ENCODE measurements around the gene C1QTNF2.

Gene C1QTNF2, protein sequence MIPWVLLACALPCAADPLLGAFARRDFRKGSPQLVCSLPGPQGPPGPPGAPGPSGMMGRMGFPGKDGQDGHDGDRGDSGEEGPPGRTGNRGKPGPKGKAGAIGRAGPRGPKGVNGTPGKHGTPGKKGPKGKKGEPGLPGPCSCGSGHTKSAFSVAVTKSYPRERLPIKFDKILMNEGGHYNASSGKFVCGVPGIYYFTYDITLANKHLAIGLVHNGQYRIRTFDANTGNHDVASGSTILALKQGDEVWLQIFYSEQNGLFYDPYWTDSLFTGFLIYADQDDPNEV

DNA sequence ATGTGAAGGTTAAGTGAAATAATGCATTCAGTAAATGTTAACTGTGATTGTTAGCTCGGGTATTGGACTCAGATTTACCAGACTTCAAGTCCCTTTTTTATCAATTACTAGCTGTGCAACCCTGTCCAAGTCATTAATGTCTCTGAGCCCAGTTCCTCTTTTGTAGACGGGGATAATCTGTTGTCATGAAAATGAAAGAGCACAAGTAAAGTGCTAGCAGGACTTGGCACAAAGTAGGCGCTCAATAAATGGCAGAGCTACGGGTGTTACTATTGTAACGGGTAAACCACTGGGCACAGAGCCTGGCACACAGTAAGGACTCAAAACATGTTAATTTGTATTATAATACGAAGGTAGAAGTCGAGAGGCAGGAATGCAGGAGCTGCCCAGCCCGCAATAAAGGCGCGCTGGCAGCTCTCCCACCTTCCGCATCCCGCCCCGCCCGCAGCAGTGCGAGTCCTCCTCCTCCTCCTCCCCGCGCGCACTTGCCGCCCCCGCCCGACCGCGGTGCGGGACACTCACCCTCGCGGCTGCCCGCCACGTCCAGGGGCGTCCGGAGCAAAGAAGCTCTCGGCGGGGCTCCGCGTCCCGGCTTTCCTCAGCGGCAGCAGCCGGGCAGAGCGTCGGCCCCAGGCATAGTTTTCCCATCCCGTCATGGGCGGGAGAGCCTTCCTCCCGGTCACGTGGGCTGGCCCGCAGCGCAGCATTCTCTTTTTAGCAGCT, at the start of gene C1QTNF2:
Gene C1QTNF2 (minus strand): TSS at position 637 of the 723 bp plus-strand sequence. CDS start 15,615 bp downstream, outside the sequence.
- DNase-seq: no peak

DNA sequence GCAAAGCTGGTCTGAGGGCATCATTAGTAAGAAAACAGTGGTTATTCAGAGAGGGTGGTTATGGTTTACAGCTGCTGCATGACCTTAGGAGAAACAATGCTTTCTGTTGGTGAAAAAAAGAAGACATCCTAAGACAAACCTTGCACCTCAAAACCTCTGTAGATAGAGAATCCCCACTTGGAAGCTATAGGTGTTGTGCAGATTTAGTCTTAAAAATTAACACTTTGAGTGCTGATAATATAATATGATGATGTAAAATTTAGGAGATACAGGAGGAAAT, 49.8 kb upstream of the C1QTNF2 start:
- no peak for DNase-seq

DNA sequence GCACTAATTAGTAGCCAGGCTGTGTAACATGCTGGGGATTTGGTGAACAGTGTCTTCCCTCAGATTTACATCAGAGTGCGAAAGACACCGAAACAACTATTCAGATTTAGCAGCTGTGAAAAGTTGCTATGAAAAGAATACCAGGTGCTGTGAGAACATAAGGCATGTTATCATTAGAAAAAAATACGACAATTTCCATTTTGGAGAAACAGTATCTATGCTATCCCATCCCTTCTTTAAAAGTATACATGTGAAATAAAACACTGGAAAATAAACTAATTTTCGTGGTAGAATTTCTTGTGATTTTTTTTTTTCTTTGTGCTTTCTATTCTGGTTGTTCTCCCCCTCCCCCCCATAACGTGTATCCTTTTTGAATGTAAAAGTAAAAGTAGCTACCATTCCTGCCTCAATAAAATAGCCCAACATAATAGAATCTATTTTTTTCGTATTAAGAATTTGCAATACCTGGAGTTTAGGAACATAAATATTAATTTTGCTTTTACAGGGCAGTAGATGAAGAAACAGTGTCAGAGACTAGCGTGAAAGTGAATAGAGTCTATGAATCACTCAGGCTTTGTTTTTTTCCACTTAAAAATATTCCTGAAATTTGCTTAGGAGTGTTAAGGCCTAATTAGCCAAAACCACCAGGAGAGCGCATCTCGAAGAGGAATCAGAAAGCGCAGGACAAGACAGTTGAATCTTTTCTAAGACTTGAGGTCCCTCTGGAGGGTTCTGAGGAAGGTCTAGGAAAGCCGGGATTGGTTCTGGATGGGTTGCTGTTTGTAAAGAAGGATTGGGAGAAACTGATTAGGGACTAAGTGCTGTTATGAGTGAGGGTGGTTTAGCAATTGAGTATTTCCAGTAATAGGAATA, 49.3 kb upstream of the C1QTNF2 start:
- DNase-seq: no peak

DNA sequence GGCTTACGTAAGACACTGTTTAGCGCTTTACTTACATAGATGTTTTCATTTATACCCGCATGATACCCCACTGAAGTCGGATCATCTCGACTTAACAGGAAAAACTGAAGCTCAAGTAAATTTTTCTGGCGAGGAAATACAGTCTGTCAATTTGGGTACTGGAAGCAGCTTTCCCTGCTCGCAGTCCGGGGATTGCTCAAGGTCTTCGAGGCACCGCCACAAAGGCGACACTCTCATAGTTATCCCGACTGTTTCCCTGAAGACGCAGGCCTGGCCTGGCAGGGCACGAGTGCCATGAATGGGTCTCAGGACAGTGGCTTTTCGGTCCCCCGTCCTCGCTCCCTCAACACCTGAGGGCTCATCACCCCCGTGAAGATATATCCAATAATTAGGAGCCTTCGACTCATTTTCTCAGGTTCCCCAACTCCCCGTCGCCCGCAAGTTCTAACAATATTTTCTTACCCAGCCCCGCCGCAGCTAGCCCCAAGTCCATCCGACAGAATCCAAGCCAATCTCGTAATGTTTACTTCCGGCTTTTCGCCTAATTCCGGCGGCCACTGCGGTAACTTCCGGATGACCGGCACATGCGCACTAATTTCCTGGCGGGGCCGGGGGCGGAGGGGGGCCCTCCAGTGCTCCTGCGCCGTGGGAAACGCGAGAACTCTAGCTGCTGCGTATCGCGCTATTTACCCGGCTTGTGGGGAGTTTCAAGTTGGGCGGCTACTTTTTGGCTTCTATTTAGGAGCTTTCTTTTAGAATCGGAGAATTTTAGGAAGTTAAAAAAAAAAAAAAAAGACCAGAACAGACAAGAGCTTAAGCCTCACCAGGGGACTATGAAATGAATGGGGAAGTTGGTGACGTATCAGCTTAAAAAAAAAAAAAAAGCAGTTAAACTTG, 48.4 kb upstream of the C1QTNF2 start, which contains the start of gene SLU7:
Gene SLU7 (minus strand): TSS at position 521 of the 897 bp plus-strand sequence. CDS start 3,787 bp downstream, outside the sequence.
- DNase-seq: peak; percentile 91

DNA sequence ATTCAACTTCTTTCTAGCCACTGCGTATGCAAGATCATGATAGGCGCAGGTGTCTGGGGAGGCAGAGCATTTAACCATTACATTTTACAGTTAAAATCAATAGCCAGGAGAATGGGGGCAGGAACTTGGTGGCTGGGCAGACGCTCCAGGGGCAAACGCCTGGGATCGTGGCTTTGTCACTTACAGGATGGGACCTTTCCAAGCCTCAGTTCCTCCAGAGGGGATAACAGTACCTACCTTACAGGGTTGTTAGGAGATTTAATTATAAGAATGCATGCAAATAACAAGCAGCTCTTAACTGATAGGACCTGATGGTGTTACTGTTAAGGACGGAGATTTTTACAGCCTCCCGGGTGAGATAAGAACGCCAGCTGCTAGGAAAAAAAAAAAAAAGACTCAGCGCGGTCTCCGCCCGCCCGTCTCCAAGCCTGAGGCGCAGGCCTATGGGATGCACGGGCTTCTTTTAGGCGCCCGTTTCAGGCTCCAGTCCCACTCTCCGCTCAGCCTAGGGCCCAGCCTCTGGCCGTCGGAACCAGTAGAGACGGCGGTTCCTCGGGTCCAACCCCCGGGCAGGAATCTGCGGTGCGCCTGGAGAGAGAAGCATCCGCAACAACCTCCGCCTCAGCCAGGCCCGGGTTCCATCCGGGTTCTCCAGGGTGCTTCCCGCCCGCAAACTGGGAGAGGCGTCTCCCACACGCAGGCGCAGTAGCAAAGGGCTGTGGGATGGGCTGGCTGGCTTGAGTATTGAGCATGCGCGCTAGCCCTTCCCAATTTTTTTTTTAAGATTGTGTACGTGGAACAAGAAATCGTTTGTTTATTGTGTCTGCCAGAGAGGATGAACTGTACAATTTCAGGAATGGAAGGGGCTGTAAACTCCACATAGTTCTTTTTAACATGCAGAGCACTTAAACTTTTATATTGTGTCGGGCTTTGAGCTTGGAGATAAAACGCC, 29.3 kb upstream of the C1QTNF2 start, which contains the start of gene FAM200C:
Gene FAM200C (minus strand): TSS at position 653 of the 952 bp plus-strand sequence. CDS start 4,564 bp downstream, outside the sequence.
- DNase-seq: peak; percentile 86

DNA sequence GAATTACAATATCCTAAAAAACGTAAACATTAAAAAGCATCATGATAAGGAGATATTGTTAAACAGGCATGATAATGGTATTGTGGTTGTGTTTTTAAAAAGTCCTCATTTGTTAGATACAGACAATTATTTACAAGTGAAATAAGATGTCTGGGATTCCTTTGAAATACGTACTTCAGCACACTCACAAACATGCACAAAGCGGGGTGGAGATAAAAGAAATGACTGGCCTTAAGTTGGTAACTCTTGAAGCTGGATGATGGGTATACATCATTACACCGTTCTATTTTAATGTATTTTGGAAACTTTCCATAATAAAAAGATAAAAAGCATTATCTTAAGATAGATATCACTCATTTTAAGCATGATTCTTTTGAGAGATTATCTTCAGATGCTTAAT, 28.4 kb upstream of the C1QTNF2 start:
- DNase-seq: no peak

DNA sequence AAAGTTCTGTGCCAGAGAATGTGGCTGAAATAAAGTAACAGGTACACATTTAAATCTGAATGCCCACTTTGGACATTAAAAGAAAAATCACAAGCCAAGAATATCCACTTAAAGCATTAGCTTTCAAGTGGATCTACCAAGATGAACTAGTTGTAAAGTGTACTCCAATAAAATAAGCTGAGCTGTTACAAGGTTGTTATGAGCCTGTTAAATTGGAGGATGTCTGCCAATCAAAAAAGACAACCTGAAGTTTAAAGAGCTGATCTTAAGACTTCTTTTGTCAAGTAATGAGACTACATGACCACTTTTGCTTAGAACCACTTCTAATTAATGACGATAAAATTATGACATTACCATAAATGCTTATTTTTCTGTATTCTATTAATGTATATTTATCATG, 27.1 kb upstream of the C1QTNF2 start:
- DNase-seq: no peak

DNA sequence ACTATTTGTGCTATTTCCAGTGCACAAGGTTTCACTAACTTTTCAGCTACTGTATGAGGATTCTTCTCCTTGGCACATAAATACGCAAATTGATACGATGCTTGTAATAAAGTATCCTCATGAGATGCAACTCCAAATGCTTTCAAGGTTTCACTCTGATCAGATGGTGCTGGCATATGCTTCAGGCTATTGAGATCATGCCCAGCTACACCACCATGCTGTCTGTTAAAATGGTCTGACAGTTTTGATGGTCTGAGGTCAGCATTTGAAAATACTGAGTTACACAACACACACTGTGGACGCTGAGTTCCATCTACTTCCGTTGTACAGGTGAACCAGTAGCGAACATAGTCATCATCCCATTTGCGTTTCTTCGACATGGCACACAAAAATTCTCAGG, 24.7 kb upstream of the C1QTNF2 start:
- DNase-seq: no peak

DNA sequence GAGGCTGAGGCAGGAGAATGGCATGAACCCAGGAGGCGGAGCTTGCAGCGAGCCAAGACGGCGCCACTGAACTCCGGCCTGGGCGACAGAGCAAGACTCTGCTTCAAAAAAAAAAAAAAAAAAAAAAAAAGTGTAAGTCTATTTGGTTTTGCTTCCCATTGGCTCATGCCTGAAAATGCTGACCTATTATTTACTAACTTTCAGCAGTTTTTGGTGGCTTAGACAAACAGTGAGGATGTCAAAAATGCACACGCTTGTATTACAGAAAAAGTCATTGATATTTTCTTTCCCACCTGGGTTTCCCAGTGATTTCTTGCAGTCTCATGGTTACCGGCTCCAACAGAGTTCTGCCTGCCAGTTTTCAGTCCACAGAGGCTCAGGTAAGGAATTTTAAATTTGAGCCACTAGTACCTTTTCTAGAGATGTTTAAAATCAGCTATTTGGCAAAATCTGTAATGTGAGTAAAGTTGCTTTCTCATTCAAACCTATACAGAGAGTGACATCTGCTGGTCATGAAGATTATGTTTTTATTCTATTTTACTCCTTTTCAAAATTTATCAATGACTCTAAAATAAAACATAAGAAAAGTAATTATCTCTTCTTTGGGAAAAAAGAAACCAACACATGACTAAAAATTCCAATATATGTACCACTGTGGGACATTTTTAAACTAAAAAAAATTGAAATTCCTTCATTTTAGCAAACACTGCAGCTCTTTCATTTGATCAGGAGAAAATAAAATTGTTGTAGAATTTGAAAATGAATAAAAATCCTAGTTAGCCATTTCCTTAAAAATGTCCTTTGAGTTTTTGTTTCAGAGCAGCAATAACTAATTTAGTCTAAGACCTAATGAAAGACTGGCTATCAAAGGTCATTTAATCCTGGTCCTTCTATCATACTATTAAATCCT, 20.6 kb upstream of the C1QTNF2 start:
- DNase-seq: no peak

DNA sequence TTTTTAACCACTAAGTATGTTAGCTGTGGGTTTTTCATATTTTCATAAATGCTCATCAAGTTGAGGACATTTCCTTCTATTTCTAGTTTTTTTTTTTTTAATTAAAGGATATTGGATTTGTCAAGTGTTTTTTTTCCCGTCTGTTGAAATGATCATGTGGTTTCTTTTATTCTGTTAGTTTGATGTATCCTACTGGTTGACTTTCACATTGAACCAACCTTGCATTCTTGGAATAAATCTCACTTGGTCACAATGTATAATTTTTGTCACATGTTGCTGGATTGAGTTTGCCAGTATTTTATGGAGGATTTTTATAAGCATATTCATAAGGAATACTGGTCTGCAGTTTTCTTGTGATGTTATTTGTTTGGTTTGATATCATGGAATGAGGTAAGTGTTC, 17.0 kb upstream of the C1QTNF2 start:
- DNase-seq: no peak

DNA sequence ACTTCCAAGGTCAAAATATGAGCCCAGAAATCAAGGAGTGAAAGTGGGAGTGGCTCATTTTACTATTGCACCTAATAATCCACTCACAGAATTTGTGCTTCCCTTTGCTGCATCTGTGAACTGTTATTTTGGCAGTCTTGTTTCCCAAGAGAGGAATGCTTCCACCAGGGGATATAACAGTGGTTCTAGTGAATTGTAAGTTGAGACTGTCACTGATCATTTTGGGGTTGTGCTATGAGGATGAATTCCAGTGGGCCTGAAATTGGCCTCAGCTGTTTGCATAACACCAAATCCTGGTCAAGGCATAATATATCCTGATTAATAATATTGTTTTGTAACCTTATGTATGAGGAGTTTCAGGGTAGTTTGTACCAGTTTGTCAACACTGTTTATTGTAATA, 15.1 kb upstream of the C1QTNF2 start:
- no peak for DNase-seq

DNA sequence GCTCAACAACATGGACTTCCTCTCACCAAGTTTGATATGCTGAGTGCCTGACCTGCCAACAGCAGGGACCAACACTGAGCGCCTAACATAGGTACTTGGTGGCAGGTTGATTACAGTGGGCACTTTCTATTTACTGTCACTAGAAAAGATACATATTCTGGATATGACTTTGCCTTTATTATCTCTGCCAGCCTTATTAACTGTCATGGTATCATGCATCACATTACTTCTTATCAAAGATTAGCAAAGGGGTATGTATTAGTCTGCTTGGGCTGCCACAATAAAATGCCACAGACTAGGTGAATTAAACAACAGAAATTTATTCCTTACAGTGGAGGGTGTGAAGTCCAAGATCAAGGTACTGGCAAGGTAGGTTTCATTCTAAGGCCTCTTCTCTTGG, 14.3 kb upstream of the C1QTNF2 start:
- DNase-seq: no peak

DNA sequence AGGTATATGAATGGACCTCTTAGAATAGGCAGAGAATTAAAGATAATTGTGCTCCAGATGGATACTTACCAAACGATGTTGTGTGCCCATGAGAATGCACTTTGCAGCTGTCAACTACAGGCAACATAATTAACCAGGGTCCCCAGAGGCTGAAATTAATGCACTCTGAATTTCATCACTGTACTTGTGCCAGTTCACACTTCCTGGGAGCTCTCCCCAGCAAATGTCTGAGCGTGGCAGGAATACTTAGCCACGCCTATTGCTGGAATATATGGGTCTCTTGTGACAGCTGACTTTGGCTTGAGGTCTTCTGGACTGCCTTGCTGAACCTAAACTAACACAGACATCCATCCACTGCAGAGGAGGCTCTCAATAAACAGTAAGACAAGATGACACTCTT, 11.9 kb upstream of the C1QTNF2 start:
- peak; percentile 57 for DNase-seq

DNA sequence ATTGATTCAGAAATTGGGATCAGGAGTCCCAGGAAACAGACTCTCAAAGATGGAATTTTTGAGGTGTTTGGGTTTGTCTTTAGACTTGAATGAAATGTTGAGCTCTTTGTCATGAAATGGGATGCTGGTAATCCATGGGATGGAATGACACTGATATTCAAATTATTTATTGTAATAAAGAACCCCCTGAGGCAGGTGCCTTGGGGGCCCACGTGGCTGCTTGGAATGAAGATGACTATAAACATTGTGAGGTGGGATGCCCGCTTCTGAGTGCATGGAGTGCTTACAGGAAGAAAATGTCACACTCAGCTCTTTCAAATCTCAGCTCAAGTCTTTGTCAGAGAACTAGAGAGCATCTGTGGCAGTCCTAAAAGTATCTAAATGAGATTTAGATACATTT, 9.6 kb upstream of the C1QTNF2 start:
- no peak for DNase-seq

DNA sequence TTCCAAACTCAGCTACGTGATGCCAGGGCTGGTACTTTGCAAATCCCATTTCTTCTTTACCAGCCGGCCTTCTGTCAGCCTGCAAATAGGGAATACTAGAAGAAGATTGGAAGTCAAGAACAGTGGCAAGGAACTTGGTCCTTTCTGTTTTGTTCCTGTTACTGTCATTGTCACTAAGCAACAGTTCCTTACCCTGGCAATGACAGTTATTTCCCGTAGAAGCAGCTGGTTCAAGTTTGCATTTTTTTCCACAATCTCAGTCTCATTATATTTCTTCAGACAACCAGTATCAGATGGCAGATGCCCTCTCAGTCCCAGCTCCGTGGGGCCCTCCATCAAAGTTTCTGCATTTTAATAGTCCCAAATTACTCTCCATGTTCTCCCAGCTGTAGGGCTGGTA, 9.1 kb upstream of the C1QTNF2 start:
- no peak for DNase-seq

DNA sequence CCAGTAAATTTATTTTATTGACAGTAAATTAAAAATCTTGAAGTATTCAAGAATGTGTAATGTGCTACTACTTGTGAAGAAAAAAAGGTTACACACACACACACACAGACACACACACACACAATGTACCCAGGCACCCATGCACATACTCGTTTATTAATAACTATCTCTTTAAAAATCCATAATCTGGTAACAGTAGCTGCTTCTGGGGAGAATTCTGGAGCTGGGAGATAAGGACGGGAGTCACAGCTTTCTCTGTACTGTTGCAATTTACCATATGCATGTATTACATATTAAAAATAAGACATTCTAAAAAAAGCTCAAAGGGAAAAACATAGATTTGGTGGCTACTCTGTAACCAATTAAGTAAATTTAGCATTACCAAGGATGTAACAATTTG, 7.9 kb upstream of the C1QTNF2 start:
- DNase-seq: no peak

DNA sequence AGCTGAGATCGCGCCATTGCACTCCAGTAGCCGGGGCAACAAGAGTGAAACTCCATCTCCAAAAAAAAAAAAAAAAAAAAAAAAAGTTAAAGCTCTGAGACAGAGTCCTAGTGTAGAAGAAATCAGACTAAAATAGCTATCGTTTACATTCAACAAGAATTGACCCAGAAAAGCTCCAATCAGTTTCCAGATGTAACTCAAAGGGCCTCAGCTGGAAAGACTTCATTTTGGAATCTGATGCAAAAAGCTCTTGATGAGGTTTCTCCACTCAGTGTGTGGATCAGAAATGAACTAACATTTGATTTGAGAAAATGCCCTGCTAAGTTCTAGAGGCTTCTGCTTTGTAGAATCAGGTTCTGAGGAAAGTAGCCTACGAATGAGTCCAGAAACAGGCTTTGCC, 7.2 kb upstream of the C1QTNF2 start:
- no peak for DNase-seq

DNA sequence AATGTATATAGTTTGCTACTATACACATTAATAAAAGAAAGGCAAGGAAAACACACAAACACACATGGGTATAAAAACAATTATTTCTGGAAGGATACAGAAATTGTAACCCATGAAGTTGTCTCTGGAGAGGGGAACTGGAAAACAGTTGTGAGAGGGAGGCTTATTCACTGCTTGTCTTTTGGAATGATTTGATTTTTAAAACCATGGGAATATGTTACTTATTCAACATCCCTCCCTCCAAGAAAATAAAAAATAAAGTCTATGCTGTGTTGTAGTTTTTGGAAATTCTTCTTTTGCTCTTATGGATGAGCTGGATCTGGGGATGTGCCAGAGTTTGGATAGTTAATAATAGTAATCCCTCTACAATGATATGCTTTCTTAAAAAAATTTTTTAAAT, 6.0 kb upstream of the C1QTNF2 start:
- no peak for DNase-seq

DNA sequence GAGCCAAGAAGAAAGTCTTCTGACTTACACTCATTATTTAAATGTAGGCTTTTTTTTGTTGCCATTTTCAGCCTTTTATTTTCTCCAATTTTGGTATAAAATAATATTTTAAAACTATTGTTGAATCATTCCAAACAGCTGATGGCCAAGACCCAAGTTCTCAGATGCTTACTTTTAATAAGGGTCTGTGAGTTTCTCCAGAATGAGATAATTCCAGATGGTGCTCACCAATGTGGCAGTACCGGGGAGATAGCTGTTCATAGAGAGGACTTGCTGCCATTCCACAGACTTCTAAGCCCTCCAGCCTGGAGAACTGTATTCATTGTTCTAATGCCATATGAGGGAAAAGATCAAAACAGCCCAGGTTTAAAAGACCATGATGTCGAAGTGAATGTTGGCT, 5.3 kb upstream of the C1QTNF2 start:
- no peak for DNase-seq

DNA sequence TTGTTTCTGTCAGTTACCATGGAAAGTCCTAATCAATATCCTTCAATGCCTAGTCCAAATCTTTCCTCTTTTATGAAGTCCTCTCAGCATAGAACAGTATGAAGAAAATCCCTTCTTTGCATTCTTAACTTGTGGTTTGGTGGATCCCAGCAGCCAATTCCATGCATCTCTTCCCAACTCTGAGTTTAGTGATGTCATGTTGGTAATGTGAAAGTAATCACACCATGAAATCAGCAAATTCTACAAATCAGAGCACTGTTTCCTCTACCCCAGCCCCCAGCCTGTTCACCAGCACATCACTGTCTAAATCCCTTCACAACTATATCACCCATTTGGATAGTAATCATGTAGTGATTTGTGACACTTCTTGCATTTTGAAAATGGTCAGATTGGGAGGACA, 4.7 kb upstream of the C1QTNF2 start:
- DNase-seq: no peak
